Activated CD8-positive, alpha-beta T cell treated with anti-CD3 and anti-CD28 coated beads for 36 hours (primary cell): ENCODE results near the gene ATP5F1A. TPM values are rescaled to one million over a fixed set of nuclear protein-coding genes. Genes with fewer than 3 reads are reported as not detected.
"Not testable (repeated sequence)": the region's sequence is repeated elsewhere in the genome, so short reads cannot be mapped to it uniquely, and the experiment has no call there.

Experiments used
- ATAC-seq: fragments of 200-7000 bp; cut with Tn5 transposase; one replicate; pipeline ENCODE4 v1.10.0; 2021; ENCODE audit warnings: mild to moderate bottlenecking, moderate library complexity
- CTCF ChIA-PET: fragments of 350-600 bp; sonication (Branson Sonifier 250); formaldehyde crosslinking; loops from one replicate; lab custom pipeline; 2021; ENCODE audit warnings: antibody characterized with exemption; lab: Charles Lee
- POLR2A ChIA-PET: fragments of 350-600 bp; sonication (Branson Sonifier 250); formaldehyde crosslinking; loops from one replicate; lab custom pipeline; 2021; ENCODE audit warnings: antibody characterized with exemption; lab: Charles Lee
- DNase-seq: peaks from one replicate; pipeline ENCODE4 v3.0.0-alpha.2; 2020
- H3K27ac Mint-ChIP-seq: one replicate; pipeline ENCODE4 v1.8.0; 2021; ENCODE audit warnings: mild to moderate bottlenecking, mixed read lengths
- H3K27me3 Mint-ChIP-seq: one replicate; pipeline ENCODE4 v1.8.0; 2021; ENCODE audit warnings: mixed read lengths
- H3K36me3 Mint-ChIP-seq: one replicate; pipeline ENCODE4 v1.8.0; 2021; ENCODE audit warnings: low read depth, mixed read lengths
- H3K4me1 Mint-ChIP-seq: one replicate; pipeline ENCODE4 v1.8.0; 2021; ENCODE audit warnings: low read depth, mixed read lengths
- H3K4me3 Mint-ChIP-seq: one replicate; pipeline ENCODE4 v1.8.0; 2021; ENCODE audit warnings: mild to moderate bottlenecking, moderate library complexity, mixed read lengths
- H3K9me3 Mint-ChIP-seq: one replicate; pipeline ENCODE4 v1.8.0; 2021; ENCODE audit warnings: mixed read lengths
- CTCF ChIP-seq: fragments of 200-600 bp; IDR thresholded peaks from one replicate; pipeline ENCODE4 v1.8.0; 2022; ENCODE audit warnings: antibody characterized with exemption, mild to moderate bottlenecking
- intact Hi-C: fragments of 100-400 bp; cut with micrococcal nuclease; formaldehyde crosslinking; loops from one replicate; pipeline ENCODE4 v1.10.0; 2022
- total RNA-seq, 2 experiments: library from RNA; stranded (reverse); gene quantifications; one replicate each; pipeline ENCODE4 v1.2.3, GENCODE V29; 2021

The ATP5F1A gene
- total RNA-seq, 2 experiments from 2014 or later = 476 to 489 TPM

GRCh38 chr18:46133534-46133933 lies 35.4 kb upstream of the ATP5F1A start:
- ChIA-PET POLR2A (no interaction called here), CTCF (no interaction called here)
- DNase-seq (no peak), ATAC-seq (no peak)
- Mint-ChIP-seq H3K27ac (no peak overlapping the region), H3K36me3 (peaks cover 11% of the 10 kb centered on the region), H3K27me3 (no peaks in the 10 kb centered on the region), H3K9me3 (no peaks in the 10 kb centered on the region), H3K4me1 (no peaks in the 10 kb centered on the region), H3K4me3 (no peak overlapping the region)
- intact Hi-C loops = no loop called here
- no peak for TF ChIP-seq CTCF

GRCh38 chr18:46130549-46130948 lies 32.5 kb upstream of the ATP5F1A start:
- DNase-seq, H3K27me3 Mint-ChIP-seq, H3K9me3 Mint-ChIP-seq, ATAC-seq, H3K4me1 Mint-ChIP-seq, POLR2A ChIA-PET, H3K27ac Mint-ChIP-seq, H3K4me3 Mint-ChIP-seq, intact Hi-C loops: not testable (repeated sequence)
- CTCF ChIA-PET = interaction anchor here (2.0 to 2.9 kb wide), 2 partner anchors 17 to 19 kb away, joined by 5 to 8 read pairs; no protein-coding TSS in a partner anchor
- peaks cover 24% of the 10 kb centered on the region for H3K36me3 Mint-ChIP-seq

GRCh38 chr18:46130061-46130460 lies 32.0 kb upstream of the ATP5F1A start:
- no peak overlapping the region for H3K4me3 Mint-ChIP-seq
- CTCF ChIA-PET = interaction anchor here (2.0 to 2.9 kb wide), 2 partner anchors 17 to 19 kb away, joined by 5 to 8 read pairs; no protein-coding TSS in a partner anchor
- DNase-seq (no peak), ATAC-seq (no peak)
- no peaks in the 10 kb centered on the region for H3K4me1 Mint-ChIP-seq
- H3K27me3 Mint-ChIP-seq = no peaks in the 10 kb centered on the region
- peaks cover 24% of the 10 kb centered on the region for H3K36me3 Mint-ChIP-seq
- POLR2A ChIA-PET = no interaction called here
- H3K9me3 Mint-ChIP-seq = no peaks in the 10 kb centered on the region
- no peak overlapping the region for H3K27ac Mint-ChIP-seq
- no peak for TF ChIP-seq CTCF
- intact Hi-C loops = no loop called here

GRCh38 chr18:46126625-46127024 lies 28.5 kb upstream of the ATP5F1A start:
- H3K9me3 Mint-ChIP-seq, DNase-seq, H3K4me1 Mint-ChIP-seq, H3K27me3 Mint-ChIP-seq, H3K4me3 Mint-ChIP-seq, ATAC-seq, H3K27ac Mint-ChIP-seq, intact Hi-C loops, POLR2A ChIA-PET: not testable (repeated sequence)
- CTCF ChIA-PET = interaction anchor here (0.7 to 1.5 kb wide), 3 partner anchors 11 to 152 kb away, joined by 3 read pairs; no protein-coding TSS in a partner anchor
- peaks cover 34% of the 10 kb centered on the region for H3K36me3 Mint-ChIP-seq

GRCh38 chr18:46113751-46114150 lies 15.7 kb upstream of the ATP5F1A start:
- H3K36me3 Mint-ChIP-seq = peaks cover 34% of the 10 kb centered on the region
- TF ChIP-seq CTCF = no peak
- POLR2A ChIA-PET = interaction anchor here (0.5 kb wide), 1 partner anchor 60 kb away, joined by 3 read pairs; no protein-coding TSS in a partner anchor
- CTCF ChIA-PET = interaction anchor here (0.6 to 1.2 kb wide), 3 partner anchors 24 to 167 kb away, joined by 3 to 4 read pairs (median 3); no protein-coding TSS in a partner anchor
- ATAC-seq = no peak
- no peak for DNase-seq
- no peak overlapping the region for H3K27ac Mint-ChIP-seq
- intact Hi-C loops = no loop called here
- no peaks in the 10 kb centered on the region for H3K27me3 Mint-ChIP-seq
- H3K4me3 Mint-ChIP-seq = no peak overlapping the region
- no peaks in the 10 kb centered on the region for H3K9me3 Mint-ChIP-seq
- peaks cover 12% of the 10 kb centered on the region for H3K4me1 Mint-ChIP-seq

- Mint-ChIP-seq H3K4me3 (no peak overlapping the region), H3K9me3 (no peaks in the 10 kb centered on the region), H3K27me3 (no peaks in the 10 kb centered on the region), H3K4me1 (peaks cover 21% of the 10 kb centered on the region), H3K27ac (no peak overlapping the region), H3K36me3 (peaks cover 38% of the 10 kb centered on the region)
- no peak for ATAC-seq
- intact Hi-C loops = no loop called here
- CTCF ChIA-PET = interaction anchor here (1.1 kb wide), 1 partner anchor 13 kb away, joined by 3 read pairs; no protein-coding TSS in a partner anchor
- no peak for DNase-seq
- POLR2A ChIA-PET = no interaction called here
- TF ChIP-seq CTCF = no peak
Measured at GRCh38 chr18:46110406-46110805, 12.3 kb upstream of the ATP5F1A start.
